ENCODE measurements around the gene SPATS2.

- TF ChIP-seq CTCF (IDR thresholded peaks at IDR 0.05) = no peak
- no peak for TF ChIP-seq POLR2AphosphoS5 (IDR thresholded peaks at IDR 0.05)
- TF ChIP-seq POLR2A (IDR thresholded peaks at IDR 0.05) = no peak
- no peak for TF ChIP-seq EP300 (IDR thresholded peaks at IDR 0.05)
Observed at GRCh38 chr12:49552899-49553298, 185.6 kb downstream of the SPATS2 start.

All from sigmoid colon (tissue), 4 donors.